Smooth muscle cell of the umbilical artery (primary cell): ENCODE data around the gene ZNF486. TPM values are rescaled to one million over a fixed set of nuclear protein-coding genes. Genes with fewer than 3 reads are reported as not detected.

Source experiments
- total RNA-seq: library from RNA; depleted of rRNA; stranded (reverse); fragments of >200 nt; gene quantifications from 2 replicates; pipeline ENCODE4 v1.2.3, GENCODE V29; 2014

Gene ZNF486
- total RNA-seq: 5.3 and 5.6 TPM in 2 replicates

DNA sequence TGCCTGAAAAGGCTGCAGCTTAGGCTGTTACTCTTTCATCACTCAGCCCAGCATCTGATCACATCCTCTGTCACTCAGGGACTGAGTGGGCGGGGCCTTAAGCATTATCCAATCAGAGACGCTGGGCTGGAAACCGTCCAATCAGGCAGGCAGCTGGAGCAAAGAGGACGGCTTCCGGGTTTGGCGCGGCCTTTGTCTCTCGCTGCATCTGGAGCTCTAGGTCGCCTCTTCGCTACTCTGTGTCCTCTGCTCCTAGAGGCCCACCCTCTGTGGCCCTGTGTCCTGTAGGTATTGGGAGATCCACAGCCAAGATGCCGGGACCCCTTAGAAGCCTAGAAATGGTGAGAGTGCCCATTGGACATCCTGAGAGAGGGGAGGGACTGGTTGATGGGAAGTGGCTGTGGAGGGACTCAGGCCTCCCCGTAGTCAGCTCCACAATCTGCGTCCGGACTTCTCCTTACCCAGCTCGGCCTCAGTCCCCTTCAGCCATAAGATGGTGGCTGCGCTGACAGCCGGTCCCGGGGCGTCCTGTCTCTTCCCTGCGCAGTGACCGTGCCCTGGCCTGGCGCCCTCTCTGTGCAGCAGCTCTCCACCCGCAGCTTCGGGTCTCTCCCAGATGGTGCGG lies at the start of gene ZNF486:
TSS of gene ZNF486 (plus strand) at position 195 of the 625 bp plus-strand sequence. CDS start at position 312, 117 bp downstream.

Other genes with a start within 250 kb of the ZNF486 start
- gene ZNF682, start 127.7 kb upstream of the ZNF486 start, total RNA-seq: 1.8 and 3.5 TPM in 2 replicates
- gene ZNF90, start 89.2 kb upstream of the ZNF486 start, total RNA-seq: 1.2 and 1.7 TPM in 2 replicates